Measurements from ENCODE around the gene RHBDL1.
A peak's percentile ranks its signal among the peaks of the same experiment; 100 is the strongest.

Gene RHBDL1

GRCh38 chr16:706189-707061, 31.0 kb downstream of the RHBDL1 start (continued):
- TF ChIP-seq KLF17 (tag by site-specific recombination; IDR thresholded peaks at IDR 0.05) (0 out of 2 replicates have a peak, but pooled peaks have one; percentile 26), SP2 (tag by site-specific recombination; IDR thresholded peaks at IDR 0.05) (no peak), ZBTB26 (tag by site-specific recombination; optimal IDR thresholded peaks at IDR 0.05) (peak; percentile 53), ZNF350 (tag by site-specific recombination; IDR thresholded peaks at IDR 0.05) (no peak), HOXC10 (CRISPR knock-in tag; IDR thresholded peaks at IDR 0.05) (no peak), ZNF335 (tag by site-specific recombination; conservative IDR thresholded peaks at IDR 0.05) (peak; percentile 84), ZXDB (tag by site-specific recombination; IDR thresholded peaks at IDR 0.05) (no peak), ZNF513 (tag by site-specific recombination; IDR thresholded peaks at IDR 0.05) (no peak), KLF1 (tag by site-specific recombination; IDR thresholded peaks at IDR 0.05) (peak; percentile 36; the same call in 1 of the 2 replicates)

DNA sequence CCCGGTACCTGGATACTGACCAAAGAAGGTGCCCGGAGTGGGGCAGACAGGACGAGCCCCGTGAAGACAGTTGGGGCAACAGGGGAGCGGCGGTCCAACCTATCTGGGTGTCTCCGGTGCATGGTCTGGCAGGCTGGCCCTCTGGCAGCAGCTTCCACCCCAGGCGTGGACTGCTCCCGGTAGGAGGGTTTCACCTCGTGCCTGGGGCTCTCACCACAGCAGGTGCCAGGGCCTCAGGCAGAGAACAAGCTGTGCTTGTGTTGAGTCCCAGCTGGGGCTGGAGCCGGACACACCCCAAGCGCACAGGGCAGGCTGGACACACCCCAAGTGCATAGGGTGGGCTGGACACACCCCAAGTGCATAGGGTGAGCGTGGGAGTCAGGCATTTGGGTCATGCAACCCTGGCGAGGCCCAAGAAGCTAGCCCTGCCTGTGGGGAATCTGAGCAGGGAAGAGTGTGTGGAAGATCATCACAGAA, 31.6 kb downstream of the RHBDL1 start:
- Histone ChIP-seq H3K36me3 (ENCODE audit: control insufficient read depth in 2 of 2, insufficient read depth in 1 of 2, low read length in 2 of 2) (no peaks in the 10 kb centered on the region), H3K9me3 (ENCODE audit: control insufficient read depth, insufficient read depth, low read depth, low read length) (no peaks in the 10 kb centered on the region), H3K4me3 (ENCODE audit: low read depth, low read length) (no peak overlapping the region), H3K27ac (ENCODE audit: extremely low read depth, low read depth, low read length) (no peak overlapping the region), H3K4me1 (ENCODE audit: control insufficient read depth, insufficient read depth, low read length) (peaks cover 5% of the 10 kb centered on the region)
- CTCF ChIA-PET: interaction anchor here (1.0 to 1.1 kb wide), 2 partner anchors 9 to 79 kb away, joined by 3 to 5 read pairs; no protein-coding TSS in a partner anchor
- POLR2A ChIA-PET: interaction anchor here (0.6 to 2.3 kb wide), 5 partner anchors 9 to 42 kb away, joined by 3 to 8 read pairs (median 3); partner anchors contain the start of genes ANTKMT and STUB1
- TF ChIP-seq SETDB1 (IDR thresholded peaks at IDR 0.05; ENCODE audit: insufficient read length, low read length): no peak
- TF ChIP-seq, protein P1, sequence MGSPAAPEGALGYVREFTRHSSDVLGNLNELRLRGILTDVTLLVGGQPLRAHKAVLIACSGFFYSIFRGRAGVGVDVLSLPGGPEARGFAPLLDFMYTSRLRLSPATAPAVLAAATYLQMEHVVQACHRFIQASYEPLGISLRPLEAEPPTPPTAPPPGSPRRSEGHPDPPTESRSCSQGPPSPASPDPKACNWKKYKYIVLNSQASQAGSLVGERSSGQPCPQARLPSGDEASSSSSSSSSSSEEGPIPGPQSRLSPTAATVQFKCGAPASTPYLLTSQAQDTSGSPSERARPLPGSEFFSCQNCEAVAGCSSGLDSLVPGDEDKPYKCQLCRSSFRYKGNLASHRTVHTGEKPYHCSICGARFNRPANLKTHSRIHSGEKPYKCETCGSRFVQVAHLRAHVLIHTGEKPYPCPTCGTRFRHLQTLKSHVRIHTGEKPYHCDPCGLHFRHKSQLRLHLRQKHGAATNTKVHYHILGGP (tag by site-specific recombination; IDR thresholded peaks at IDR 0.05): no peak
- peak; percentile 97 for TF ChIP-seq ZIC2 (tag by site-specific recombination; IDR thresholded peaks at IDR 0.05)
- TF ChIP-seq, protein P2, sequence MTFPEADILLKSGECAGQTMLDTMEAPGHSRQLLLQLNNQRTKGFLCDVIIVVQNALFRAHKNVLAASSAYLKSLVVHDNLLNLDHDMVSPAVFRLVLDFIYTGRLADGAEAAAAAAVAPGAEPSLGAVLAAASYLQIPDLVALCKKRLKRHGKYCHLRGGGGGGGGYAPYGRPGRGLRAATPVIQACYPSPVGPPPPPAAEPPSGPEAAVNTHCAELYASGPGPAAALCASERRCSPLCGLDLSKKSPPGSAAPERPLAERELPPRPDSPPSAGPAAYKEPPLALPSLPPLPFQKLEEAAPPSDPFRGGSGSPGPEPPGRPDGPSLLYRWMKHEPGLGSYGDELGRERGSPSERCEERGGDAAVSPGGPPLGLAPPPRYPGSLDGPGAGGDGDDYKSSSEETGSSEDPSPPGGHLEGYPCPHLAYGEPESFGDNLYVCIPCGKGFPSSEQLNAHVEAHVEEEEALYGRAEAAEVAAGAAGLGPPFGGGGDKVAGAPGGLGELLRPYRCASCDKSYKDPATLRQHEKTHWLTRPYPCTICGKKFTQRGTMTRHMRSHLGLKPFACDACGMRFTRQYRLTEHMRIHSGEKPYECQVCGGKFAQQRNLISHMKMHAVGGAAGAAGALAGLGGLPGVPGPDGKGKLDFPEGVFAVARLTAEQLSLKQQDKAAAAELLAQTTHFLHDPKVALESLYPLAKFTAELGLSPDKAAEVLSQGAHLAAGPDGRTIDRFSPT (tag by site-specific recombination; IDR thresholded peaks at IDR 0.05): peak; percentile 64; the same call in 1 of the 2 replicates
- TF ChIP-seq KLF1 (tag by site-specific recombination; IDR thresholded peaks at IDR 0.05): peak; percentile 99
- peak; percentile 23; the same call in 1 of the 2 replicates for TF ChIP-seq ZNF600 (tag by site-specific recombination; IDR thresholded peaks at IDR 0.05)
- peak; percentile 85 for TF ChIP-seq KLF17 (tag by site-specific recombination; IDR thresholded peaks at IDR 0.05)
